HG03097 (cell line): ENCODE measurements around the gene CASP14.
"Not testable (repeated sequence)": the region's sequence is repeated elsewhere in the genome, so short reads cannot be mapped to it uniquely, and the experiment has no call there.

ENCODE experiments used
- ATAC-seq: cut with Tn5 transposase; IDR thresholded peaks from one replicate; pipeline ENCODE4 v1.9.1; 2021; ENCODE audit not compliant: unreplicated experiment, low FRiP score

CASP14 gene

GRCh38 chr19:15070386-15070785 is 21.1 kb downstream of the CASP14 start:
- not testable (repeated sequence) for ATAC-seq

DNA sequence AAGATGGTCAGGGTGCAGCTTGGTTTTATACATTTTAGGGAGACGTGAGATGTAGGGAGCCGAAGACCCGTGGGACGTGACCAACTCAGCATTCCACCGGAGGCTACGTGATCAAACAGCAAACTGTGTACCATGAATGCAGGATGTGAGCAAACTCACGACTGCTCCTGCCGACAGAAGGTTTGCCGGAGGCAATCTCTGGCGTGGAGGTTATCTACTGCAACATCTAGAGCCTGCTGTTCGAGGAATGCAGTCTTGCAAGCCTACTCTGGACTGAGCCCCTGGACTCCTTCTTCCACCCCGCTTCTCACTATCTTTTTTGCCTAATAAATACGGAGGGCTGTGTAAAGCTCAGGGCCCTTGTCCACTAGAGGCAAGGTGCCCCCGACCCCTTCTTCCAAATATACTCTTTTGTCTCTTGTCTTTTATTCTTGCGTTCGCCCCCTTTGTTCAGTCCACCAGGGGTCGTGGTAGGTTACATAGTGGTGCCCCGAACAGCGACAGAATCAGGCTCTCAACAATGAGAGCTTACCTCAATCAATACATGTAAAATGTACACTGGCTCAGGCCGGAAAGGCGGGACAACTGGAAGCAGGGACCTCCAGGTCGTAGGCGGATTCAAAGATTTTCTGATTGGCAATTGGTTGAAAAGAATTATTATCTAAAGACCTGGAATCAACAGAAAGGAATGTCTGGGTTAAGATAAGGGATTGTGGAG is 23.8 kb downstream of the CASP14 start:
- ATAC-seq, result no peak

DNA sequence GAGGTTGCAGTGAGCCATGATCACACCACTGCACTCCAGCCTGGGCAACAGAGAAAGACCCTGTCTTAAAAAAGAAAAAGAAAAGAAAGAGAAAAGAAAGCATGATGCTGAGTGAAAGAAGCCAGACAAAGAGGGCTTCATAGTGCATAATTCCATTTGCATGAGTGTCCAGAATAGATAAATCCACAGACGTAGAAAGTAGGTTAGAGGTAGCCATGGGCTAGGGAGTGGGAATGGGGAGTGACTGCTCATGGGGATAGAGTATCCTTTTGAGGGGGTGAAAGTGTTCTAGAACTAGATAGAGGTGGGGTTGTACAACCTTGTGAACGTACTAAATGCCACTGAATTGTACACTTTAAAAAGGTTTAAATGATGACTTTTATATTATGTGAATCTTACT is 25.1 kb downstream of the CASP14 start:
- no peak for ATAC-seq

- no peak for ATAC-seq
Measured at GRCh38 chr19:15075806-15076205, 26.5 kb downstream of the CASP14 start.

GRCh38 chr19:15080002-15080401 is 30.7 kb downstream of the CASP14 start:
- not testable (repeated sequence) for ATAC-seq

DNA sequence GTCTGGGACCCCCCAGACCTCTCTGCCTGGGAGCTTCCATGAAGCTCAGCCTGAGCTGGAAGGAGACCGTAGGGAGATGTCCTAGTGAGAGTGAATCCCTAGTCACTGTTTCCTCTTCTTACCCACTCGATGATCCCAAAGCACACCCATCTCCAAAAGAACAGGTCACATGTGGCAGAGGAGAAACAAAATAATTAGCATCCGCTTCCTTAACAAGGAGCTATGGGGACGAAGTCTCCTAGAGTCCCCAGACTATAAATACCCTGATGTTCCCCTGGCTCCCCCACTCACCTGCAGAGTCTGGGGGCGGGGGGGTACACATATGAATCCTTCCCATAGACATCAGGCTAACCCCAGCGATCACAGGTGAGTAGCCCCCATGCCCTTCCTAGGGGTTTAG is 32.6 kb downstream of the CASP14 start, which contains the start of gene OR1I1:
TSS of gene OR1I1 (plus strand) at position 301 of the 400 bp plus-strand sequence. CDS start 4,855 bp downstream, outside the sequence.
- no peak for ATAC-seq

GRCh38 chr19:15087182-15087581 is 37.9 kb downstream of the CASP14 start:
- no peak for ATAC-seq

DNA sequence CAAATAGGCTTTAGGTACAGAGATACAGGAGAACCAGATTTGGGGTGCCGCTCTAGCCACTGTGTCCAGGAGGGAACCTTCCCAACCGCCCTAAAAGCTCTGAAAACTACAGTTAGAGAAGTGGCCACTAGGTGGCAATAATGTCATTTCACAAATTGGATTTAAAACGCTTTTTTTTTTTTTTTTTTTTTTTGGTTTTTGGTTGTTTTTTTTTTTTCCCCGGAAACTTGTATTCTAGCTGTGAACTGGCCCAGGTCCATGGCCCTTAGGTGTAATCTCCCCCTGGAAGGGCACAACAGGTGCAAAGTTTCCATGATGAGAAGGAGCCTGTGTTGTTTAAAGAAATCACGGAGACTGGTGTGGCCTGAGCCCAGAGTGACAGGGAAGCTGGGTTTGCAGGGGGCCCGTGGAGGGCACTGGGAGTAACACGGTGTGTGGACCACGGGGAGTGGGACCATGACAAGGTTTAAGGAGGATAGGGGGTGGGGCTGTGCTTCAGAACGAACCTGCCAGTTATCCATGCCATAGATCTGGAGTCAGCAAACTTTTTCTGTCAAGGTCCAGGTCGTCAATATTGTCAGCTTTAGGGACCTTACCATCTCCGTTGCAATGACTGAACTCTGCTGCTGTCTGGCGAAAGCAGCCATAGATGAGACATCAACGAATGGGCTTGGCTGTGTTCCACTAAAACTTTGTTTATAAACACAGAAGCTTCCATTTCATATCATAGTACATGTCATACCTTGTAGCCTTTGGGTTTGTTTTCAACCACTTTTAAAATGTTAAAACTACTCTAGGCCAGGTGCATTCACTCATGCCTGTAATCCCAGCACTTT is 42.9 kb downstream of the CASP14 start:
- ATAC-seq, result no peak

DNA sequence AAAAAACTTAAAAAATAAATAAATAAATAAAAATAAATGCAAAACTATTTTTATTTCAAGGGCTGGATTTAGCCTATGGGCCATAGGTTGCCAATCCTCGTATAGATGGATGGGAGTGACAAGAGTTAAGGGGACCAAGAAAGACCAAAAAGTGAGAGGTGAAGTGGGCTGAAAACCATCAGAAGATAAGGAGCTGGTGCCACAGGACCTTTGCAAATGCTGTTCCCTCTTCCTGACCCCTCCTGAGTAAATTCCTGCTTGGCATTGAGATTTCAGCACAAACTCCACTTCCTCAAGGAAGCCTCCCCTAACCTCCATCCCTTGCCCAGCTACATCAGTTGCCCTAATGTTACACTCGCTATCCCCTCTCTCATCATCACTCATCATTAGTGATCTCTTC is 43.7 kb downstream of the CASP14 start:
- no peak for ATAC-seq

DNA sequence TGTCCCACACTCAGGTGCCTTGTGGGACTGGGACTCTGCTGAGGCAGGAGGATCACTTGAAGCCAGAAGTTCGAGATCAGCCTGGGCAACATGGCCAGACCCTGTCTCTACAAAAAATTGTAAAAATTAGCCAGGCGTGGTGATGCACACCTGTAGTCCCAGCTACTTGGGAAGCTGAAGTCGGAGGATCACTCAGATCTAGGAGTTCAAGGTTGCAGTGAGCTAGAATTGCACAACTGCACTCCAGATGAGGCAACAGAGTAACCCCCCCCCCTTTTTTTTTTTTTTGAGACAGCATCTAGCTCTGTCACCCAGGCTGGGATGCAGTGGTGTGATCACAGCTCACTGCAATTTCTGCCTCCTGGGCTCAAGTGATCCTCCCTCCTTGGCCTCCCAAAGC is 46.9 kb downstream of the CASP14 start:
- no peak for ATAC-seq

- not testable (repeated sequence) for ATAC-seq
Measured at GRCh38 chr19:15097980-15098379, 48.7 kb downstream of the CASP14 start.

DNA sequence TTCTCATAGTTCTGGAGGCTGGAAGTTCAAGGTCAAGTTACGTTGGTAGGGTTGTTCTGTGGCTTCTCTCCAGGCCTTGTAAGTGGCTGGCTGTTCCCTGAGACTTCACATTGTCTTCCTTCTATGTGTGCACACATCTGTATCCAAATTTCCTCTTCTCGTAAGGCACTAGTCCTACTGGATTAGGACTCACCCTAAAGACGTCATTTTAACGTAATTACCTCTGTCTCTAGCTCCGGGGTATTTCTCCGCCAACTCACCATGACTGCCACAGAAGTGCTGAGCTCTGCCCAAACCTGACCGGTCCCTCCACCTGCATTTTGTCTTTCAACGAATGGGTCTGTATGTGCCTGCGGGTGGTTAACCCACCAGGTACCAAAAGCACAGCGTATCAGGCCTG is 49.2 kb downstream of the CASP14 start:
- no peak for ATAC-seq

- ATAC-seq, result no peak
Measured at GRCh38 chr19:15099017-15099582, 49.8 kb downstream of the CASP14 start.

DNA sequence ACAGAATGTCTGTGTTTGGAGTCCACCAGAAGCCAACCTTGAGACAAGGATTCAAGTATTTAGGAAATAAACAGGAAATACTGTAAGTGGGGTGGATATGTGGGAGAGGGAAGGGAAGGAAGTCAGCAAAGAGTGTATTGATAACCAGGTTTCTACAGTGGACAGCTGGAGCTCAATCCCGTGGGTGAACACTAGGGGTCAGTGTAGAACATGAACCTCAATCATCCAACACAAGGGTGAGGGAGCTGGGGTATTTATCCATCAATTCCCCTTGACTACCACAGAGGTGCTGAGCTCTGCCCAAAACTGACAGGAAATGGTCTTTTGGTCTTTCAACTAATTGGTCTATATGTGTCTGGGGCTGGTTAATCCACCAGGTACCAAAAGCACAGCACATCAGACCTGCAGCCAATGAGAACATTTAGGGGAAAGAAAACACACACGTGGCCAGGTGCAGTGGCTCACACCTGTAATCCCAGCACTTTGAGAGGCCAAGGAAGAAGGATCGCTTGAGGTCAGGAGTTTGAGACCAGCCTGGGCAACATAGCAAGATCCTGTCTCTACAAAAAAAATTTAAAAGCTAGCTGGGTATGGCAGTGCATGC is 52.3 kb downstream of the CASP14 start:
- no peak for ATAC-seq

GRCh38 chr19:15104003-15104402 is 54.7 kb downstream of the CASP14 start:
- ATAC-seq, result no peak

DNA sequence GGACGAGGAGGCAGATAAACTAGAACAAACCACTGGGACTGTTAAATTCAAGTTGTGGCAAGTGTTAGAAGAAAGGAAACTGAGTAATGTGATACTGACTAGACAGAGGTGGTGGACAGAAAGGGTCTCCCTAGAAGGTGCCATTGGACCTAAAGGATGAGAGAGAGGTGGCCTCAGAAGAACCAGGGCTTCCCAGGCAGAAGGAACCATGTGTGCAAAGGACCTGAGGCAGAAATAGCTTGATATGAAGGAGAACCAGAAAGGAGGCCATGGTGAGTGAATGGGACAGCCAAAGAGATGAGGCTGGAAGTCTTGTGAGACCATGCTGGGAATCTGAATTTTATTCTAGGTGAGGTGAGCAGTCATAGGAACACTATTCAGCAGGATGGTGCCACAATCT is 55.1 kb downstream of the CASP14 start:
- no peak for ATAC-seq

GRCh38 chr19:15105044-15105443 is 55.8 kb downstream of the CASP14 start:
- no peak for ATAC-seq

GRCh38 chr19:15107061-15108010 is 58.1 kb downstream of the CASP14 start, which contains the start of gene SYDE1:
Gene SYDE1, plus strand, starts transcription at chr19:15107401. Its CDS starts 33 bp downstream, at chr19:15107434.
- no peak for ATAC-seq
